AG09309 (cell line): ENCODE results near the gene IFNA14.
"Not testable (repeated sequence)": the region's sequence is repeated elsewhere in the genome, so short reads cannot be mapped to it uniquely, and the experiment has no call there.

Experiments
- DNase-seq: peaks from one replicate; pipeline ENCODE4 v3.0.0-alpha.2; 2010; ENCODE audit warnings: low read depth
- H3K4me3 ChIP-seq: 2 replicates; pipeline ENCODE4 v1.5.1; 2011; ENCODE audit warnings: mild to moderate bottlenecking, low read depth, low read length, moderate library complexity; ENCODE audit not compliant: control insufficient read depth
- TF ChIP-seq, protein P1 (sequence below): IDR thresholded peaks from 2 replicates; pipeline ENCODE4 v1.5.1; 2011; ENCODE audit warnings: mild to moderate bottlenecking, low read depth, low read length, inconsistent platforms; ENCODE audit not compliant: insufficient read depth, control insufficient read depth; ENCODE audit errors: missing control alignments

IFNA14 gene

DNA sequence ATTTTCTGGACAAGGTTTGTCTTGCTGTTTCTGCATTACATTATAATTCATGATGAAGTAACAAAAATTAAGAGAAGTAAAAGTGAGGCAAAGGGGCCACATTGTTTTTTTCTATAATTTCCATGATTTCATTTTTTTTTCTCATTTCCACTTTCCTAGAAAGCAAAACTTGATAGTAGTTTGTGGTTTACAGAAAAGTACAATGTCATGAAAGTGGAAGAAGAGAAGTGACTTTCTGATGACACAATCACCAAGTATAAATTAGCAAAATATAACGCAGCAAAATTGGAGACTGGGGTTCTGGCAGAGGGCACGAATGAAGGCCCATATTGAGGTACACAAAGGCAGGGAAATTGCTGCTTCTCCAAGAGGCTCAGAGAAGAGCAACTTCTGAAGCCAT, 5.0 kb upstream of the IFNA14 start:
- no peak for DNase-seq
- TF ChIP-seq, protein P1, sequence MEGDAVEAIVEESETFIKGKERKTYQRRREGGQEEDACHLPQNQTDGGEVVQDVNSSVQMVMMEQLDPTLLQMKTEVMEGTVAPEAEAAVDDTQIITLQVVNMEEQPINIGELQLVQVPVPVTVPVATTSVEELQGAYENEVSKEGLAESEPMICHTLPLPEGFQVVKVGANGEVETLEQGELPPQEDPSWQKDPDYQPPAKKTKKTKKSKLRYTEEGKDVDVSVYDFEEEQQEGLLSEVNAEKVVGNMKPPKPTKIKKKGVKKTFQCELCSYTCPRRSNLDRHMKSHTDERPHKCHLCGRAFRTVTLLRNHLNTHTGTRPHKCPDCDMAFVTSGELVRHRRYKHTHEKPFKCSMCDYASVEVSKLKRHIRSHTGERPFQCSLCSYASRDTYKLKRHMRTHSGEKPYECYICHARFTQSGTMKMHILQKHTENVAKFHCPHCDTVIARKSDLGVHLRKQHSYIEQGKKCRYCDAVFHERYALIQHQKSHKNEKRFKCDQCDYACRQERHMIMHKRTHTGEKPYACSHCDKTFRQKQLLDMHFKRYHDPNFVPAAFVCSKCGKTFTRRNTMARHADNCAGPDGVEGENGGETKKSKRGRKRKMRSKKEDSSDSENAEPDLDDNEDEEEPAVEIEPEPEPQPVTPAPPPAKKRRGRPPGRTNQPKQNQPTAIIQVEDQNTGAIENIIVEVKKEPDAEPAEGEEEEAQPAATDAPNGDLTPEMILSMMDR, result no peak
- no peak overlapping the region for H3K4me3 ChIP-seq

DNA sequence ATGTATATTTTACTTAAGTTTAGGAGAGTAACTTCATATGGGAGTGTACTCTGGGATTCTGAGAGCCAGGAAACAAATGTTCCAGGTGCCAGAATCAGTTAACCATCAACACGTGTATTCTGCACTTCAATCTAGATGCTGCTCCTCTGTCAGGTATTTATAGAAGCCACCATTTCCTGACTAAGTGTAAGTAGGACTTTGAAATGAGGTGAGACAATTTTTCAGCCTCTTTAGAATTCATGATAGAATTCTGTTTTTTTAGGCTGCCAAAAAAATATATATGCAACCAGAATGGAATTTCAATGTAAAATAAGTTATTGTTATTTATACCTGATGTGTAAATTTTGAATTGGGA, 3.5 kb downstream of the IFNA14 start:
- DNase-seq, H3K4me3 ChIP-seq: not testable (repeated sequence)

DNA sequence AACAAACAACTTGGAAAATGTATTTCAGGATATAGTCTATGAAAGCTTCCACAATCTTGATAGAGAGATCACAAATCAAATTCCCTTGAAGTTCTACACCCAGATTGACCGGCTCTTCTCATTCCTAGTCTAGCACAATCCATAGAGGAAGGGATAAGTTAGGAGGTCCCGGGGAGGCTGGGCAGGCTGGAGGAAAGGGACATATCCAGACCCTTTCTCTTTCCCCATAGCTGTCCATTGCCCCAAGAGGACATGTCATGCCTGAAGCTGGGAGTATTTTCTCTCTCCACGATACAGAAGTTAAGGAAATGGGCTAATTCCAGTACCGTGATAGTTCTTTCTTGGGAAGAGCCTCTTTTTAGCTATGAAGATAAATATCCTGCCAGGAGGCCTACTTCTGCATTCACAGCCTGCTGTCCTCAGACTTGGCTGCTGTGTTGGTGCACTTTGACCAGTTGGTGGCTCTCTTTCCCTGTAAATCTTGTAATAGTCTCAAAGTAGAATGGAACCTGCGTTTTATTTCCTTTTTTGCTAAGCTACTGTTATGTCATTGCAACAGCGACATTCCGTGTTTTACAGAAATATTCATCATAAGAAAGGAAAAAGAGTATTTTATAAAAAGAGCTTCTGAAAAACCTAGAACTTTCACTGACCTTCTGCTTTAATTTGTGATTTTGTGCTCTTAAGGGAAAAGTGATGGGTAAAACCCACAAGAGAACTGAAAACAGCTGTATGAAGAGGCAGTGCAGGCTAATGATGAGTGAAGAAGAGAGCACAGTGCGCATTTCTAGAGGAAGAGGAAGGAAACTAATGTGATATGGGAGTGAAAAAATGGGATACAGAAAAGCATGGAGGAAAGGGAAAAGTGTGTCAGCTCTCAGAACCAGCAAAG, 4.1 kb downstream of the IFNA14 start:
- H3K4me3 ChIP-seq, result not testable (repeated sequence)
- DNase-seq, result peak; percentile 7
- TF ChIP-seq, protein P1, result peak; percentile 54

DNA sequence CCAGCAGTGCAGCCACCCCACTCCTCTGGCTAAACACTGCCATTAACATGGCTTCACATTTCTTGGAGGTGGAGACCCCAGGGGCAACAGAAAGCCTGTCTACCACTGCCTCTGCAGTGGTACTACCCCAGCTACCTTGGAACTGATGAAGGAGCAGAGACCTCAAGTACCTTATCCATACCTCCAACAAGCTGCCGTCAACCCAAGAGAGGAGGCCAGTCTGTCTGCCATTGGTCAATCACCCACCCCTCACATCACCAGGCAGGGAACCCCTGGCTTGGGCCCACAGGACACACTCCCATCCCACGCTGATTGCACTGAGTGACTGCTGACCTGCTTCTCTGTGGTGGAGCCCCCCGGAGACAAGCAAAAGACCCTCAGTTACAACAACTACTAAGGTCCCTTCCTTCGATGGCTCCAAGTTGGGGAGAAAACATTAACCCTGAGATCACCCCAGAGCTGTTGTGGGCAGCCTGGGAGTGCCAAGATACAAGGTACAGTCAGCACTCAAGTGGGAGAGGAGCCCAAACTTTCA, 5.6 kb downstream of the IFNA14 start:
- no peak for DNase-seq
- TF ChIP-seq, protein P1, result no peak
- H3K4me3 ChIP-seq, result no peak overlapping the region

DNA sequence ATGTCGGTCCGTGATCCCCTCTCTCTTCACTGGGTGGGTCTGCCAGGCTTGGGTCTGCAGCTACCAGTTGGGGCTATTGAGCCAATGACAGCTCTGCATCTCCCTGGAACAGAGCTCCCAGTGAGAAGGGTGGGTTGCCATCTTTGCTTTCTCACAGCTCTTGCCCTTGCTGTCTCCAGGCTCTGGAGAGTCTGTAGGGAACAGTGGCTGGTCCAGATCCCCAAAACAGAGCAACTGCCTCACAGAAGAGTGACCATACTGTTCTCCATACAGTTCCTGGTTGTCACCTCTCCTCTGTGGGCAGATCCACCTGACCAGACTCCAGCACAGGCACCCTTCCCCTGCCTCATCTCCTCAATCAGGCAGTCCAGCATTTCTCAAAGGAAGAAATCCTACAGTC, 6.5 kb downstream of the IFNA14 start:
- no peak overlapping the region for H3K4me3 ChIP-seq
- no peak for DNase-seq
- TF ChIP-seq, protein P1, result no peak

DNA sequence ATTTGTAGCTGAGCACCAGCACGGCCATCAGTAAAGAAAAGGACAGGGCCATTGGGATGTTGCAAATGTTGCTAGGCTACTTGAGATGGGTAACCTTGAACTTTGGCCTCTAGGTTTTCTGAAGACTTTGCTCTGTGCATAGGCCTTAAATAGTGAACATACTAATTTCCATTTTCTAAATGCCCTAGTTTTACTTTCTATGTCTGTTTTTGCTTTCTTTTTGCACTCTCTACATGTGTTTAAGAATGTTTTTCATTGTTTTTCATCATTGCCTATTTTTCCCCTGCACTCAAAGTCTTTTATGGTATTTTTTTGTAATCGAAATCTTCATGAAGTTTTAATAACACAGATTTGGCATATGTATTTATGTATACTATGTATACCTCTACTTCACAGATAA, 11.7 kb downstream of the IFNA14 start, which contains the start of gene IFNA17:
TSS of gene IFNA17 (minus strand) at position 101 of the 400 bp plus-strand sequence. CDS start at position 52, 49 bp downstream.
- no peak for DNase-seq
- no peak within 1 kb of the TSS for H3K4me3 ChIP-seq
- TF ChIP-seq, protein P1, result no peak

DNA sequence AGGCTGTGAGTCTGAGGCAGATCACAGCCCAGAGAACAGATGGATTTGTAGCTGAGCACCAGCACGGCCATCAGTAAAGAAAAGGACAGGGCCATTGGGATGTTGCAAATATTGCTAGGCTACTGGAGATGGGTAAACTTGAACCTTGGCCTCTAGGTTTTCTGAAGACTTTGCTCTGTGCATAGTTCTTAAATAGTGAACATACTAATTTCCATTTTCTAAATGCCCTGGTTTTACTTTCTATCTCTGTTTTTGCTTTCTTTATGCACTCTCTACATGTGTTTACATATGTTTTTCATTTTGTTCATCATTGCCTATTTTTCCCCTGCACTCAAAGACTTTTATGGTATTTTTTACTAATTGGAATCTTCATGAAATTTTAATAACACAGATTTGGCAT, 22.6 kb downstream of the IFNA14 start, which contains the start of gene IFNA16:
TSS of gene IFNA16 (minus strand) at position 101 of the 400 bp plus-strand sequence. CDS start at position 95, 6 bp downstream.
- not testable (repeated sequence) for DNase-seq, H3K4me3 ChIP-seq
